ENCODE measurements around the gene DNAJC24.
"Not testable (repeated sequence)": the region's sequence is repeated elsewhere in the genome, so short reads cannot be mapped to it uniquely, and the experiment has no call there.

The DNAJC24 gene, protein sequence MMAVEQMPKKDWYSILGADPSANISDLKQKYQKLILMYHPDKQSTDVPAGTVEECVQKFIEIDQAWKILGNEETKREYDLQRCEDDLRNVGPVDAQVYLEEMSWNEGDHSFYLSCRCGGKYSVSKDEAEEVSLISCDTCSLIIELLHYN

DNA sequence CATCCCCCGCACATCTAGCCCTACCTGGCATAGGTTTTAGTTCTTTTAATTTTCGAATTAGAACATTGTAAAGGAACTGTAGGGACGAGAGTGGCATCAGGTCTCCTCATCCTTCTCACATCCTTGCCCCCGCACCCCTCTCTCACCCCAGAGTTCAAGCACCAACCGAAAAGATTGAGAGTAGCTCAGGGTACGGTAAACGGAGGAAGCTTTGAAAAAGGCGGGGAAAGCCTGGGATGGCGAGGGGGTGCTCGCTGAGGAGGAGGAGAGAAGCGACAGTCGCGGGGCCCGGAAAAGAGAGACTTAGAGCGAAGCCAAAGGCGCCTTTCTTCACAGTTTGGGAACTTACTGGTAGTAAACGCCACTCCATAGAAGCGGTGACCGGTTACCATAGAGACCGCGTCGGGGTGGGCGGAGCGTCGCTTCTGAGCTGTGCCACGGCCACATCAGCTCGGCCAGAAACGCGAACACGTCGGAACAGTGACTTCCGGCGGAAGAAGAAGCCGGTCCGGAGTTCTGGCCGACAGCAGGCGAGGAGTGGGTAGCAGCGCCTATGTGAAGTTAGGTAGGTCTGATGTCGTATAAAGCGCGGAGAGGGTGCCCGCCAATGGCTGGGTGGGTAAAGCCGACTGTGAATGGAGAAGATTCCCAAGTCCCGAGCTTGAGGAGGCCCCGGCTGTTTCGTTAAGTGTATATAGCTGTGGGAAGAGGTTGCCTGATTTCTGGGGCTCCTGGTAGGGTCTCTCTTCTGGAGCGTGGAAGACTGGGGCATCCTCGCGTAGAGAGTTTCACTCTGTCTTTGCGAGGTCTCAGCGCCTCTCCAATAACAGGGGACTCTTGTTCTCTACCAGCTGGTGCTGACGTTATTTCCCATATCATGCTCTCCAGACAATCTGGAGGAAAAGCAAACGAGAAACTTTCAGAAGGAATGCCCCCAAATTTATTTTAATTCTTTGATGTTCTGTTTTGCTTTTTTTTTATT is at the start of gene DNAJC24, which contains the start of gene DCDC1:
Gene DNAJC24 (plus strand): TSS at position 513 of the 982 bp plus-strand sequence. CDS start 889 bp downstream, outside the sequence.
Gene DCDC1 (minus strand): TSS at position 392 of the 982 bp plus-strand sequence. CDS start 41,459 bp downstream, outside the sequence.
- DNase-seq = peak; percentile 95

DNA sequence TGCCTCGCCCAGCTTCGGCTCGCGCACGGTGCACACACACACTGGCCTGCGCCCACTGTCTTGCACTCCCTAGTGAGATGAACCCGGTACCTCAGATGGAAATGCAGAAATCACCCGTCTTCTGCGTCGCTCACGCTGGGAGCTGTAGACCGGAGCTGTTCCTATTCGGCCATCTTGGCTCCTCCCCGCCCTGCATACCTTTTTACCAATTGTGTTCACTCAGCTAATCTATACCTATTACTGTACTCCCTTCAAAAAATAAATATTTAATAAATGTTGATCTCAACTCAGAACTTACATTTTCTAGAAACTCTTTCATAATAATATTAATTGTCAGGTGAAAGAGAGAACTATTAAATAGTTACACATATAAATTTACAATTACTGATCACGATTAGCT is 48.2 kb upstream of the DNAJC24 start:
- DNase-seq = not testable (repeated sequence)

DNA sequence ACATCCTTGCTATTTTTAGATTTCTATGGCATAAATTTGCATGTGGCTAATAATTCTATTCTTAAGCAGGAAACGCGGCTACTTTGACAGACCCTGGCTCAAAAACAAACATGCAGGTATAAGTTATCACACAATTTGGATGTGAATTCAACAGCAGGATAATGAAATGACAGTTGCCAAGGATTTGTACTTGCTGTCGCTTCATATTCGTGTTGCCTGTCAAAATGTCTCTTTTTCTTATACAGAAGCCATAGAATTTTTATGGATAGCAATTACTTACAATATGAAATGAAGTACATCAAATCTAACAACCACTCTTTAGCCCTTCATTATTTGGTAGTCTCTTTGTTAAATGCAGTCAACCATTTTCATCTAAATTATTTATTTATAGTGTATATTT is 46.5 kb upstream of the DNAJC24 start:
- DNase-seq = no peak

DNA sequence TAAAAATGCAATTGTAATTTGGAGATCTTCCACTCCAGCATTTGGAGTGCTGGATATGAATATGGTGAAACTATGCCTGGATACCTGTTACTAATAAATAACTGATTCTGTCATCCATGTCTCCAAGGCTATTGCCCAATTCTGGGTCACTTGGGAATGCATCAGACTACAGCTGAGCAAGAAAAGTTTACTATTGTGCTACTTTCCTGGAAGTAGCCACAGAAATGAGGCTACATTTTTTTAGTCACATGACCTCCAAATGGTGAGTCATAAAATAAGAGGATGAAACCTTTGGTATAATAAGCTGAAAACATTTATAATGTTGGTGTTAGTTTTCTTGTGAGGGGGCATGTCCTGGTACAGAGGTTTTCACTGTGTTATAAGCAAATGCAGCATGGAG is 44.5 kb upstream of the DNAJC24 start:
- DNase-seq = no peak

DNA sequence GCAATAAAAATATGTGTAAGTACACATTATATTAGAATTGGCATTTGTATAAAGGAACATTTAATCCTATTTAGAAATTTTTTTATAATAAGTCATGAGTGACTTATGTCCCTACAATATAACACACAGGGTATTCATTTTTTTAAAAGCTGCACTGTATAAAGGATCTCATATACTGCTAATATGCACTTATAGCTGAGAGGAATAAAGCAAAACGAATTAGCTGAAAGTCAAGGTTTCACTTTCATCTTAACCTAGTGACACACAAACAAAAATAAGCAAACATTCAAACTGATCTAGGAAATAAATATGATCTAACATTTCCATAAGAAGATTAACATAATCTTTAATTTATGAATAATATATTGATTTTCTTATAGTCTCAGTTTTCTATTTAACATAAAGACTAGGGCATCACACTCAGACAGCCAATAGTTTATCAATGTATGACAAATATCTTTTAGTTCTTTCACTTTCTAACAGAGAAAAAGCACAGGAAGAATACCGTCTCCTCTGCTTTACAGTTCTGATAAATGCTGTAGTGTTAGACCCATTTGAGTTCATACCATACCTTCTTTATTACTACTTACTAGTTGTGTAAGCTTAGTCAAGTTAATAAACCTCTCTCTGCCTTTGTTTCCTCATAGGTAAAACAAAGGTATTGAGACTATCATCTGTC is 43.1 kb upstream of the DNAJC24 start:
- DNase-seq = no peak

DNA sequence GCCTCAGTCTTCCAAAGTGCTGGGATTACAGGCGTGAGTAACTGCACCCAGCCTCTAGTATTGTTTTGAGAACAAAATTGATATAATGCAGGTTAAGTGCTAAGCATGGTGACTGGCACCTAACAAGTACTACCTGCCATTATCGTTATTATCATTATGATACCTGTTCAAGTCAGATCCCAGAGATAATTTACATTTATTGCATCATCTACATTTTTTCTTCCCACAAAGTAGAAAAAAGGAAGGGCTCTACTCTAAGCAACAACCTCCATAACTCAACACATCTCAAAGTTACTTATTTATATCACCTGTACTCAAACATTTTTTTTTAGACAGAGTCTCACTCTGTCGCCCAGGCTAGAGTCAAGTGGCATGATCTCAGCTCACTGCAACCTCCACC is 42.2 kb upstream of the DNAJC24 start:
- no peak for DNase-seq

DNA sequence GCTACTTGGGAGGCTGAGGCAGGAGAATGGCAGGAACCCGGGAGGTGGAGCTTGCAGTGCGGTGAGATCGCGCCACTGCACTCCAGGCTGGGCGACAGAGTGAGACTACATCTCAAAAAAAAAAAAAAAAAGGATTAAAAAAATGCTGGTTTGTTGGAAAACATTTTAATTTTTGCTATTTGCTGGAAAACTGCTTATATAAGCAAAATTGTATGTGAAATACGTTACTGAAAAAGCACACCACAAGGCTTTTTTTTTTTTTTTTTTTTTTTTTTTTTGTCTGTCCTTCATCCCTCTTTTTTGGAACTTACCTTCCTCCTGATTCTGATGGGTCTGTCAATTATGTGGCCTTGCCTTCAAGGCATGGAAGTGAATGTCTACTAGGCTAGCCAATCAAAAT is 41.0 kb upstream of the DNAJC24 start:
- no peak for DNase-seq

DNA sequence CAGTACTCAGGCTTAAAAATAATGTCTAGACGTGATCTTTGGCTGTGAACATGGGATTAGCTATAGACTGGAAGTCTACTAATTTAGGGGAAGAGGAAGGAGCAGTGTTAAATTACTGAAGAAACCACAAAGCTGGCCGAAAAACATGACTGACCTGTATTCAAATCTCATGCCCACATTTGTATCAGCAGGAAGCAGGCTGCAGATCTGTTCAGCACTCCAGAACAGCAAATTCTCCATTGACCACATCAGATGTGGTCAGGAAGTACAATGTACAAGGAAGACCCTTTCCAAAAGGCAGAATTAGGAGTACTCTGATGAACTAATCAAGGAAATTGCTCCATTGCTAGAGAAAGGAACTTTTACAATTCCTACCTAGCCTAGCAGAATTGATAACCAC is 31.9 kb upstream of the DNAJC24 start:
- no peak for DNase-seq

DNA sequence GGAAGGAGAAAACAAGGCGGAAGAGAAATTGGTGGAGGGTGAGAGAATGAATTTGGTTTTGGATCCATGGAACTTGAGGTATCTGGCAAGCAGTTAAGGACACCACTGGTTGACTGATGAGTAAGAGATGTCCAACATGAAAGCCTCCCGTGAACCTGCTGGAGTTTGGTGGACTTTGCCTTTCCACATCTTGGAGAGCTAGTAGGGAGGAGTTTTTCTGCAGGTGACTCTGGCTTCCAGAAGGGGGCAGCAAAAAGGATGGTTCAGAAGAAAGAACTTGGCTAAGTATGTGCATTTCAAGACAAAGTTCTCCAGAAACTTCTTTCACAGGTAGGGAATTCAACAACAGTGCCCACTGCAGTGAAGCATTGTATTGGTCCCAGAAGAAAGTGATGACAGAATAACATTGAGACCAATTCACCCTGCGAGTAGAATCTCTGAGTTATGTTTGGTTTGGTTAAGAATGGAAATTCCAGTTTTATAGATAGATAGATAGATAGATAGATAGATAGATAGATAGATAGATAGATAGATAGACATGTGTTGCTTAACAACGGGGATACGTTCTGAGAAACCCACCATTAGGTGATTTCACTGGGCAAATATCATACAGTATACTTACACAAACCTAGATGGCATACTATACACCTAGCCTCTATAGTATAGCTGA is 28.6 kb upstream of the DNAJC24 start:
- DNase-seq = peak; percentile 2

DNA sequence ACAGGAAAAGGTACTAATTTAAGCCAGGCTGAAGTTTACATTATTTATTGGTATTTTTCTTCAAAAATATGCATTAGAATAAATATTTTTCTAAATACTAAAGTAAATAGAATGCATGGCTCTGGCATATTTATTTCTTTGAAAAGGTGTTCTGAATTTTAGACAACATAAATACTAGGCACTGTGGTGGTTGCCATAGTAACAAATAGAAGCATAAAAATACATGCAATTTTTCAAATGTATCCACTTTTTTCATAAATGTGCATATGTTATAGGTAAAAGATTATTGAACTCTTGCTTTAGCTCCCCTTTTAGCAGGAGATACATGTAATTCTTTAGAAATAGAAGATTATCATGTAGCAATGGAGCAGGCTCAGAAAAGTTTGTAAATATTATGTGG is 18.5 kb upstream of the DNAJC24 start:
- no peak for DNase-seq

DNA sequence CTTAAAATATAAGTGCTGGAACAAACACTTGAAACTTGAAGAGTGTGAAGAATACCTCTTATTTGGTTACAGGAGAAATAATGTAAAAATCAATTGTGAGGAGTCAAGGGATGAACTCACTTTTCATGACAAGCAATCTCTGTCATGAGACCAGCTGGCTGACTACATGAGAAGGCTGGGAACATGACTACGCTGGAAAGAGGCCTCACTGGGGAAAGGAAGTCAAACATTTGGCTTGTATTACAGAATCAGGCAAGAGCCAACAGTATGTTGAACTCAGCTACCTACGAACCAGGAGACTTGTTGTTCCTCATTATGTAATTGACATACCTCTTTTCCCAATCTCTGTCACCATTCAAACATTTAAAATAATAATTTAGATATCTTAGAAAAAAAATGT is 14.5 kb upstream of the DNAJC24 start:
- no peak for DNase-seq

DNA sequence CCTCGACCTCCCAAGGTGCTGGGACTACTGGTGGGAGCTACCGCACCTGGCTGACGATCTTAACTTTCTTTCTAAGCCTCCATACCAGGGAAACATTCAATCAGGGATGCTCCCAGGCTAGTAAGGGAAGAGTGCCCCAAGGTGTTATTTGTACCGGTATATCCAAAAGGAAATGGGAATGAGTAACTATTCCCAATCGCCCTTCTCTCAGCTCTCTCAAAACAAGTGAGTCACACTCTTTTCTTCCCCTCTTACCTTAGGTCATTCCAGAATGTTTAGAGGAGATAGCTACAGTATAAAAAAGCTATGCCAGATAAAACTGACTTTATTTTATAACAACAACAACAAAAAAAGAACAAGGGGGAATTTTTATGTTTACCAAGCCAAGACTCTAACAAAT is 13.8 kb upstream of the DNAJC24 start:
- no peak for DNase-seq

DNA sequence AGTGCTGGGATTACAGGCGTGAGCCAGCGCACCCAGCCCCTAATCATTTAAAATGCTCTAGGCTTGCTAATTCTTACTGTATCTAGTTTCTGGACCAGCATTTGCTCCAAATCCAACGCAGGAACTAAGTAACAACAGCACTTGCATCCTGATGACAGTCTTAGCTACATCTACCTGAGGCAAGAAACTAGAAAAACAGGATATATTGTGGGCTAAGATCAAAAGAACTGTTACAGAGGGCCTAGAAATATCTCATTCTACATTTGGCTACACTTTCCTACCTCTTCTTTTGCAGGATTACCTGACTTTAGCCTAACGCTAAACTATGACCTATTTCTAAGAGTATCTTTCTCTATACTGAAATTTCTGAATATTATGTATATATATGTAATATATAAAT is 7.9 kb upstream of the DNAJC24 start:
- DNase-seq = no peak

DNA sequence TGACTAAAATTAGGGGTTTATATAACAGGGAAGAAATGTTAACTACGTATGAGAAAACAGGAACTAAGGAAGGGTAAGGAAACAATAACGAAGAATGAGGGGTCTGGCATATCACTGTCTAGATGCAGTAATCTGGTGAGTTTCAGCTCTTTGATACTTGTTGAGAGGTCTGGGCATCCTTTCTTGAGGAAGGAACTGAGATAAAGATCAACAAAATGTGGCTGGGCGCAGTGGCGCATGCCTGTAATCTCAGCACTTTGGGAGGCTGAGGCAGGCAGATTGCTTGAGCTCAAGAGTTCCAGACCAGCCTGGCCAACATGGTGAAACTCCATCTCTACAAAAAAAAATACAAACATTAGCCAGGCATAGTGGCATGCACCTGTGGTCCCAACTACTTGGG is 2.9 kb upstream of the DNAJC24 start:
- DNase-seq = no peak

DNA sequence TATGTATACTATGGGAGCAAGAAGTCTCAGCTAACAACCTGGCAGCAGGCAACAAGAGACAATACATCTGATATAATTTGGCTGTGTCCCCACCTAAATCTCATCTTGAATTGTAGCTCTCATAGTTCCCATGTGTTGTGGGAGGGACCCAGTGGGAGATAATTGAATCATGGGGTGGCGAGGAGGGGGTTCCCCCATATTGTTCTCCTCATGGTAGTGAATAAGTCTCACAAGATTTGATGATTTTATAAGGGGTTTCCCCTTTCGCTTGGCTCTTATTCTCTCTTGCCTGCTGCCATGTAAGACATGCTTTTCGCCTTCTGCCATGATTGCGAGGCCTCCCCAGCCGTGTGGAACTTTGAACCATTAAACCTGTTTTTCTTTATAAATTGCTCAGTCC is 6.2 kb downstream of the DNAJC24 start:
- DNase-seq = peak; percentile 15

DNA sequence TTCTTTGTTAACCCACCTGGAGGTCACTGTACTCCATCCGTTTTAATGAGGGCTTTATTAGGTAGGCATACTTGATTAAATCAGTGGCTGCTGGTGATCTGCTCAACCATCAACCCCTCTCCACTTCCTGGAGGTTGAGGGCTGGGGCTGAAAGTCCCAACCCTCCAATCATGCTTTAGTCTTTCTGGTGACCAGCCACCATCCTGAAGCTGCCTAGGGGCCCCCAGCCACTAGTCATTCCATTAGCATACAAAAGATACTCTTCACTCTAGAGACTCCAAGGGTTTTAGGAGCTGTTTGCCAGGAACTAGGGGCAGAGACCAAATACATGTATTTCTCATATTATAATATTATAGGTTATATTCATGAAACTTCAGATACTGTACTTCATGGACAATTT is 13.5 kb downstream of the DNAJC24 start:
- no peak for DNase-seq

DNA sequence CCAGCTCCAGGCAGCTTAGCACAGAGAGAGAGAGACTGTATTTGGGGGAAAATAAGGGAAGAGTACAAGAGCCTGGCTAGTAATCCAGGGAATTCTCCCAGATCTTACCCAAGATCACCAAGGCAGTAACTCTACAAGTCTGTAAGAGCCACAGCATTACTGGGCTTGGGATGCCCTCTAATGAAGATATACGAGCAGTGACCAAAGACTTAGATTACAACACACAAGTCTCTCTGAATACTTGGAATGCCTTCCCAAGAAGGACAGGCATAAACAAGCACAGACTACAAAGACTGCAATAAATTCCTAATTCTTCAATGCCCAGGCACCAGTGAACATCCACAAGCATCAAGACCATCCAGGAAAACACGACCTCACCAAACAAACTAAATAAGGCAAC is 17.7 kb downstream of the DNAJC24 start:
- DNase-seq = no peak

DNA sequence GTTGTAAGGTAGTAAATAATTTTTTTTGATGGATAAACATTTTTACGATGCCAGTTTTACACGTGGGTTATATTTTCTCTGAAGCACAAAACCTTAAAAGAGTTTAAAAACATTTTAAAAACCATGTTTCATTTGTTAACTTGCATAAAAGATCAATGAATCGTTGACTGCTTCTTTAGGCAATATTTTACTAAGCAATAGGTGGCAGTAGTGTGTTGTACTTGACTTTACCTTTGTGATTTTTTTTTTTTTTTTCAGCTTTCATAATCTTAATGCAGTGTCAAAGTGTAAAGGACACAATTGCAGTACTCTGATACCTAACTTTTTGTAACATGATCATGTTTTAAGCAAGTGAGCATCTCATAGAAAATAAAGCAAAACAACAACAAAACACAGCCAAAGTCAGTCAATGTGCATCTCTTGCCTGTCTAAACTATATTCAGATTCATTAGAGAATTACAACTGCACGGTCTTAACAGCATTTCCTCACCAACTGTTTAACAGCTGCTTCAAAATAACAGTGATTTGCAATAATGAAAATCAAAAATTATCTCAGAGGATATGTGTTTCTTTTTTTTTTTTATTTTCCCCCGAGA is 27.7 kb downstream of the DNAJC24 start:
- DNase-seq = no peak

DNA sequence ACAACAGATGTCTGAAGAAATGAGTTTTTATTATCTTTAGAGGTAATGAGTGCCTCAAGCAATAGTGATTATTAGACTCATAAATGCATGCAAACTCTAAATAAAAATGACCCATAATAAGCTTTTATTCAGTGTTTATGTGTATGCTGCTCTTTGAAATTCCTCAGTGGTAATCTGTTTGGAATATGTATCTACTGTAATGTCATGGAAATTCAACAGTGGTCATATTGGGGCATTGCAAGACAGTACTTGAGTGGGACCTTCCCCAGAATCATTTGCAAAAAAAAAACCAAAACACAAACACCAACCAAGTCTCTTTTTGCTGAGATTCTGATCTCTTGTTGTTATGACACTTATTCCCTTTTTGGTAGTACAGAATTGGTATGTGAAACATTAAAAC is 35.0 kb downstream of the DNAJC24 start:
- no peak for DNase-seq

DNA sequence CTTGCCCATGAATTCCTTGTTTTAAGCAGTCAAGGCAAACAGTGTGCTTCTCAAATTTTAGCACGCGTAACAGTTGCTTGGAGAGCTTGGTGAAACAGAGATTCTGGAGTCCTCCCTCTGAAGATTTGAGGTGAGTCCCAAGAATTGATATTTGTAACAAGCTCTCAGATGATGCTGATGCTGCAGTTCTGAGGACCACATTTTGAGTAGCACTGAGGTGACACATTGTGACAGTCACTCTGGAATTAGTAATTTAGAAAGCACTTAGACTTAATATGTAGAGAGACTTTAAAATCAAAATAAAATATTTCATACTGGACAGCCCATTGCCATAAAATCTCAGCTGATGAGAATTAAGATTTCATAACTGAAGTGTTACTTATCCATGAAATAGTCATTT is 38.5 kb downstream of the DNAJC24 start:
- DNase-seq = no peak

DNA sequence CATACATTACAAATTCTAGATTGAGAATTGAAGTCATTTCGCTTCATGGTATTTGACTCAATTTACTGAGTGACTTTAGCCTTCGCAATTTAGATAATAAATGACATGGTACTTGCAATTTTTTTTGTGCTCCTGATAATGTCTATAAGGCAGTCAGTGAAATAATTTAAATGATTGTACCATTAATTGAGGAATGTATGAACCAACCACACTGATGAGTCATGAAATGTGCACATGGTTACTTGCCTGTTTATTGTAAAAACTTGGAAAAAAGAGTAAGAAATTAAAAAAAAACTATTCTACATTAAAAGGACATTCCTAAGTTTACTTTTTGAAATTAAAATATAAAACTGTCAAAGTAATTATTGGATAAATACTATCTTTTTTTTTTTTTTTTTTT is 43.3 kb downstream of the DNAJC24 start:
- DNase-seq = no peak

DNA sequence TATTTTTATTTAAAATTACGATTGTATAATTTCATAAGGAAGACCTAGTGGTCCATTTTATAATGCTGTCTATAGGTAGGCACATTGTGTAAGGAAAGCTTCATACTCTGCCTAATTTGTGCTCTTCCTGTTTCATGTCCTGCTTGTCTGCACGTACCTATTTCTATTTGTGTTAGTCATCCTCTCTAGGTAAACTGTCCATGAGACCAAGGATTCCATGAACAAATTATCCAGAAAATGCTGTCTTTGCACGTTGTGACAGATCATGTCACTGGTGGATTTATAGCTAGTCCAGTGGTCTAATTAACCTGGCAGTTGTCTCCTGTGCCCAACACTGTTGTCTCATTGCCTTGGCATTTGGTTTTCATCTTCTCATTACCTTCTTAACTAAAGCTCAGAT is 44.7 kb downstream of the DNAJC24 start:
- DNase-seq = no peak

DNA sequence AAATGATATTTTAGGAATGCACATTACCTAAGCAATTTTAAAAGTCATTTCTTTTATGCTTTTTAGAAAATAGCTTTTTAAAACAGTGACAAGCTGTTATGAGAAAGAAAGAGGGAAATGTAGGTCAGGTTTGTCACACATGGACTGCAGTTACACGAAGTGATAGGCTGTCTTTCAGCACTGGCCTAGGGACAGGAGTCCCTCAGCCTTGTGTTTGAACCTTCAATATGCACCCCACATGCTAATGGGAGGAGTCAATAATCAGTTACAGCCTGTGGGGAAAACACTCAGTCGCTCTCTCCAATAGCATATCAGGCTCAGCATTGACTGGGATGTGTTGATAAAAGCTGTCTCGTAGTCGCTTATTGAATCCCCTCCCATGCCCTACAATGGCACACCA is 45.8 kb downstream of the DNAJC24 start:
- no peak for DNase-seq
